ENCODE data around the gene NINJ2.
A peak's percentile ranks its signal among the peaks of the same experiment; 100 is the strongest.

GRCh38 chr12:569803-570434 lies 93.3 kb downstream of the NINJ2 start:
- TF ChIP-seq, protein P1, sequence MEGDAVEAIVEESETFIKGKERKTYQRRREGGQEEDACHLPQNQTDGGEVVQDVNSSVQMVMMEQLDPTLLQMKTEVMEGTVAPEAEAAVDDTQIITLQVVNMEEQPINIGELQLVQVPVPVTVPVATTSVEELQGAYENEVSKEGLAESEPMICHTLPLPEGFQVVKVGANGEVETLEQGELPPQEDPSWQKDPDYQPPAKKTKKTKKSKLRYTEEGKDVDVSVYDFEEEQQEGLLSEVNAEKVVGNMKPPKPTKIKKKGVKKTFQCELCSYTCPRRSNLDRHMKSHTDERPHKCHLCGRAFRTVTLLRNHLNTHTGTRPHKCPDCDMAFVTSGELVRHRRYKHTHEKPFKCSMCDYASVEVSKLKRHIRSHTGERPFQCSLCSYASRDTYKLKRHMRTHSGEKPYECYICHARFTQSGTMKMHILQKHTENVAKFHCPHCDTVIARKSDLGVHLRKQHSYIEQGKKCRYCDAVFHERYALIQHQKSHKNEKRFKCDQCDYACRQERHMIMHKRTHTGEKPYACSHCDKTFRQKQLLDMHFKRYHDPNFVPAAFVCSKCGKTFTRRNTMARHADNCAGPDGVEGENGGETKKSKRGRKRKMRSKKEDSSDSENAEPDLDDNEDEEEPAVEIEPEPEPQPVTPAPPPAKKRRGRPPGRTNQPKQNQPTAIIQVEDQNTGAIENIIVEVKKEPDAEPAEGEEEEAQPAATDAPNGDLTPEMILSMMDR (IDR thresholded peaks at IDR 0.05): peak; percentile 79 to 93 (median 86)
- TF ChIP-seq POLR2A (IDR thresholded peaks at IDR 0.05): no peak
